H1 (cell line): Measurements from ENCODE around the gene SPINK4. TPM values are rescaled to one million over a fixed set of nuclear protein-coding genes. Genes with fewer than 3 reads are reported as not detected.

Experiments
- CTCF ChIA-PET: fragments of 300-600 bp; sonication (Branson Sonifier 250); formaldehyde crosslinking; loops from one replicate; lab custom pipeline; 2021; ENCODE audit not compliant: partially characterized antibody; lab: Charles Lee
- POLR2A ChIA-PET: fragments of 300-600 bp; sonication (Branson Sonifier 250); formaldehyde crosslinking; loops from one replicate; lab custom pipeline; 2021; ENCODE audit warnings: inconsistent platforms; ENCODE audit not compliant: partially characterized antibody; lab: Charles Lee
- DNase-seq, 2 experiments: peaks; one replicate each; pipeline versions ENCODE4 v3.0.0 to v3.0.0-alpha.2; 2010 to 2022; ENCODE audit warnings: low spot score in 2 of 2, low read depth in 1 of 2, mixed read lengths in 1 of 2
- FAIRE-seq: peaks from 2 replicates; lab custom pipeline; 2011; peaks lifted over from hg19 to GRCh38; lab: Jason Lieb, UNC
- H2AFZ ChIP-seq: 2 replicates; pipeline ENCODE4 v1.8.1; 2012; ENCODE audit warnings: low read length, inconsistent platforms
- H2AK5ac ChIP-seq: 2 replicates; pipeline ENCODE4 v1.6.1; 2013; ENCODE audit warnings: low read depth, low read length
- H2BK120ac ChIP-seq: replicated peaks from 2 replicates; pipeline ENCODE3; 2013; ENCODE audit warnings: low read depth, low read length, inconsistent platforms
- H2BK12ac ChIP-seq: 2 replicates; pipeline ENCODE4 v1.6.1; 2013; ENCODE audit warnings: low read depth, low read length
- H2BK15ac ChIP-seq: 2 replicates; pipeline ENCODE4 v1.6.1; 2013; ENCODE audit warnings: low read length
- H2BK20ac ChIP-seq: 2 replicates; pipeline ENCODE4 v1.6.1; 2013; ENCODE audit warnings: low read length
- H2BK5ac ChIP-seq: 2 replicates; pipeline ENCODE4 v1.6.1; 2013; ENCODE audit warnings: low read depth, low read length
- H3K14ac ChIP-seq: 2 replicates; pipeline ENCODE4 v1.6.1; 2013; ENCODE audit warnings: inconsistent platforms; ENCODE audit not compliant: insufficient read length
- H3K18ac ChIP-seq: 2 replicates; pipeline ENCODE4 v1.6.1; 2013; ENCODE audit warnings: low read length; ENCODE audit errors: extremely low read depth
- H3K23ac ChIP-seq: 2 replicates; pipeline ENCODE4 v1.6.1; 2013; ENCODE audit warnings: inconsistent platforms; ENCODE audit not compliant: insufficient read length
- H3K23me2 ChIP-seq: 2 replicates; pipeline ENCODE4 v1.6.1; 2013; ENCODE audit warnings: low read depth, low read length
- H3K27ac ChIP-seq: 2 replicates; pipeline ENCODE4 v1.6.1; 2011; ENCODE audit warnings: low read depth, low read length, inconsistent platforms
- H3K27me3 ChIP-seq, 4 experiments: replicated peaks in 1 of 4; 1 replicate in 1 of 4; 2 replicates in 3 of 4; pipeline versions ENCODE4 v1.6.1 to v1.8.1; 2011 to 2013; ENCODE audit warnings: low read length in 3 of 4, mild to moderate bottlenecking in 3 of 4, inconsistent platforms in 2 of 4, mixed read lengths in 2 of 4, moderate library complexity in 1 of 4; ENCODE audit not compliant: control insufficient read depth in 3 of 4, insufficient read depth in 3 of 4; ENCODE audit errors: extremely low read depth in 1 of 4
- H3K36me3 ChIP-seq, 4 experiments: 2 replicates each; pipeline versions ENCODE4 v1.6.1 to v1.8.1; 2011 to 2013; ENCODE audit warnings: mild to moderate bottlenecking in 4 of 4, low read length in 3 of 4, moderate library complexity in 2 of 4, control low read depth in 1 of 4, inconsistent platforms in 1 of 4; ENCODE audit not compliant: insufficient read depth in 4 of 4, control insufficient read depth in 2 of 4
- H3K4ac ChIP-seq: replicated peaks from 2 replicates; pipeline ENCODE3; 2013; ENCODE audit warnings: low read length, low read depth, mixed read lengths, inconsistent platforms; ENCODE audit not compliant: insufficient read length
- H3K4me1 ChIP-seq, 4 experiments: replicated peaks in 1 of 4; 1 replicate in 1 of 4; 2 replicates in 3 of 4; pipeline versions ENCODE4 v1.6.1 to v1.8.1; 2011 to 2013; ENCODE audit warnings: low read length in 3 of 4, inconsistent platforms in 2 of 4, mixed read lengths in 1 of 4; ENCODE audit not compliant: insufficient read depth in 4 of 4, control insufficient read depth in 3 of 4
- H3K4me2 ChIP-seq, 2 experiments: 2 replicates each; pipeline versions ENCODE4 v1.6.1 to v1.8.1; 2011 to 2013; ENCODE audit warnings: low read depth in 2 of 2, low read length in 2 of 2, control low read depth in 1 of 2, inconsistent platforms in 1 of 2, mild to moderate bottlenecking in 1 of 2; ENCODE audit not compliant: insufficient read depth in 1 of 2
- H3K4me3 ChIP-seq, 4 experiments: fragments of 200-600, 300-600 bp in 1 of 4; sonication (generic), shearing (Covaris generic), sonication (Bioruptor Twin) in 1 of 4; 2 replicates each; pipeline versions ENCODE4 v1.5.1 to v1.8.1; 2011 to 2016; ENCODE audit warnings: low read length in 4 of 4, low read depth in 3 of 4, control low read depth in 2 of 4, inconsistent platforms in 2 of 4, mild to moderate bottlenecking in 2 of 4, mixed read lengths in 1 of 4, moderate library complexity in 1 of 4; ENCODE audit not compliant: insufficient read depth in 2 of 4; ENCODE audit errors: extremely low read depth in 1 of 4
- H3K56ac ChIP-seq: replicated peaks from 2 replicates; pipeline ENCODE3; 2013; ENCODE audit warnings: low read depth, mild to moderate bottlenecking, mixed read lengths, low read length, inconsistent platforms; ENCODE audit not compliant: insufficient read length
- H3K79me1 ChIP-seq: 2 replicates; pipeline ENCODE4 v1.6.1; 2013; ENCODE audit warnings: low read depth, low read length, control low read depth
- H3K79me2 ChIP-seq, 2 experiments: 2 replicates each; pipeline versions ENCODE4 v1.6.1 to v1.8.1; 2012 to 2013; ENCODE audit warnings: low read length in 2 of 2, mild to moderate bottlenecking in 2 of 2, inconsistent platforms in 1 of 2; ENCODE audit not compliant: insufficient read depth in 2 of 2, control insufficient read depth in 1 of 2
- H3K9ac ChIP-seq, 4 experiments: replicated peaks in 1 of 4; 1 replicate in 1 of 4; 2 replicates in 3 of 4; pipeline versions ENCODE4 v1.6.1 to v1.8.1; 2011 to 2013; ENCODE audit warnings: low read depth in 3 of 4, low read length in 3 of 4, control low read depth in 2 of 4, mild to moderate bottlenecking in 2 of 4, moderate library complexity in 2 of 4, inconsistent platforms in 1 of 4; ENCODE audit errors: extremely low read depth in 1 of 4
- H3K9me3 ChIP-seq, 2 experiments: 2 replicates each; pipeline versions ENCODE4 v1.6.1 to v1.8.1; 2012 to 2013; ENCODE audit warnings: mild to moderate bottlenecking in 2 of 2, moderate library complexity in 2 of 2, control low read depth in 1 of 2, inconsistent platforms in 1 of 2, low read depth in 1 of 2, low read length in 1 of 2, mixed read lengths in 1 of 2; ENCODE audit not compliant: insufficient read depth in 2 of 2
- H4K20me1 ChIP-seq, 2 experiments: replicated peaks in 1 of 2; 2 replicates each; pipeline versions ENCODE3 to v1.8.1; 2011 to 2013; ENCODE audit warnings: inconsistent platforms in 2 of 2, low read length in 2 of 2, mild to moderate bottlenecking in 1 of 2; ENCODE audit not compliant: insufficient read depth in 2 of 2, control insufficient read depth in 1 of 2
- H4K5ac ChIP-seq: 2 replicates; pipeline ENCODE4 v1.6.1; 2013; ENCODE audit warnings: low read length, low read depth, mixed read lengths, inconsistent platforms; ENCODE audit not compliant: insufficient read length
- H4K8ac ChIP-seq: 2 replicates; pipeline ENCODE4 v1.8.0; 2013; ENCODE audit warnings: mild to moderate bottlenecking, moderate library complexity, low read length, inconsistent platforms; ENCODE audit not compliant: insufficient read depth; ENCODE audit errors: extremely low read depth
- H4K91ac ChIP-seq: replicated peaks from 2 replicates; pipeline ENCODE3; 2013; ENCODE audit warnings: low read length, mixed read lengths, inconsistent platforms; ENCODE audit not compliant: insufficient read length
- BCL11A ChIP-seq, 2 experiments: IDR thresholded peaks; one replicate each; pipeline ENCODE4 v1.6.1; 2011; ENCODE audit warnings: low read depth in 2 of 2, low read length in 2 of 2, mild to moderate bottlenecking in 2 of 2
- CHD2 ChIP-seq: IDR thresholded peaks from 2 replicates; pipeline ENCODE4 v1.6.1; 2012; ENCODE audit warnings: low read length, improper control_type of control experiment
- EZH2 ChIP-seq: fragments of 200-600 bp; sonication (generic); IDR thresholded peaks from 2 replicates; pipeline ENCODE4 v1.7.1; 2012; ENCODE audit warnings: low read depth, mild to moderate bottlenecking, moderate library complexity, low read length, inconsistent platforms; ENCODE audit not compliant: severe bottlenecking
- GTF2F1 ChIP-seq: IDR thresholded peaks from 2 replicates; pipeline ENCODE4 v1.6.1; 2012; ENCODE audit warnings: low read depth, low read length, improper control_type of control experiment, borderline replicate concordance
- NANOG ChIP-seq: IDR thresholded peaks from 2 replicates; pipeline ENCODE4 v1.6.1; 2011; ENCODE audit warnings: low read length, low read depth, mild to moderate bottlenecking, inconsistent platforms; ENCODE audit not compliant: insufficient read depth, poor library complexity, severe bottlenecking
- RAD21 ChIP-seq, 2 experiments: IDR thresholded peaks in 1 of 2; conservative IDR thresholded peaks in 1 of 2; 2 replicates each; pipeline ENCODE4 v1.6.1; 2011; ENCODE audit warnings: low read depth in 2 of 2, low read length in 2 of 2, improper control_type of control experiment in 1 of 2, inconsistent platforms in 1 of 2, mild to moderate bottlenecking in 1 of 2, moderate library complexity in 1 of 2
- RFX5 ChIP-seq: IDR thresholded peaks from 2 replicates; pipeline ENCODE4 v1.6.1; 2011; ENCODE audit warnings: low read depth, low read length, improper control_type of control experiment, borderline replicate concordance
- YY1 ChIP-seq: IDR thresholded peaks from 2 replicates; pipeline ENCODE4 v1.6.1; 2011; ENCODE audit warnings: low read depth, mild to moderate bottlenecking, low read length
- WGBS, 2 experiments: shearing (Covaris generic) in 1 of 2; methylation state at CpG; one replicate each; pipeline versions ENCODE4 v1.1.6 to v1.1.7; 2013 to 2015; ENCODE audit warnings: low lambda C conversion rate in 2 of 2, mixed read lengths in 2 of 2, inconsistent platforms in 1 of 2, low coverage in 1 of 2, missing lambda C conversion rate in 1 of 2; ENCODE audit not compliant: insufficient replicate concordance in 2 of 2, insufficient coverage in 1 of 2, insufficient read length in 1 of 2; ENCODE audit errors: extremely low coverage in 1 of 2, missing lambda C conversion rate in 1 of 2; 5-methylcytosine and 5-hydroxymethylcytosine counted together
- polyA plus RNA-seq, 7 experiments: library from polyadenylated mRNA; depleted of rRNA in 3 of 7; stranded (reverse) in 5 of 7; unstranded in 2 of 7; fragments of >200 nt in 5 of 7; fragments of 200-250 nt in 2 of 7; gene quantifications; 1 replicate in 5 of 7; 2 replicates in 1 of 7; 4 replicates in 1 of 7; pipeline versions ENCODE4 v1.2.1 to v1.2.3, GENCODE V29; 2011 to 2013; ENCODE audit warnings: missing spikeins in 2 of 7, mixed read lengths in 2 of 7
- total RNA-seq: library from RNA; stranded (reverse); fragmentation: NEBNext Ultra II Directional; extraction: Animal tissue kit (Norgen Biotek cat#: 25700); gene quantifications from 2 replicates; pipeline ENCODE4 v1.2.1, GENCODE V29; 2021

The SPINK4 gene
- total and polyA plus RNA-seq, 2 of the 8 experiments (the other 6 are each of a cell fraction or from before 2014, with no cell fraction given): not detected

- WGBS, 2 experiments: 85% methylated on average over 6 of the region's 6 CpGs; no CpG with 5 or more reads in 1 of the 2 experiments
- no peaks in the 10 kb centered on the region for H3K36me3 ChIP-seq
- H3K27ac ChIP-seq: no peak overlapping the region
- no peak overlapping the region for H4K5ac ChIP-seq
- no peak overlapping the region for H2AK5ac ChIP-seq
- no peak overlapping the region for H3K14ac ChIP-seq
- H3K9ac ChIP-seq: no peak overlapping the region
- H3K56ac ChIP-seq: no peak overlapping the region
- DNase-seq (no peak), FAIRE-seq (no peak)
- no peak overlapping the region for H2BK12ac ChIP-seq
- CTCF ChIA-PET: interaction anchor here (1.0 to 1.3 kb wide), 4 partner anchors 9 to 157 kb away, joined by 3 to 5 read pairs (median 4); partner anchors contain the start of gene SMU1
- peaks cover 0 to 2% (median 0%) of the 10 kb centered on the region in 4 experiments; a peak in 1 of 7 replicates for H3K4me1 ChIP-seq
- no peak overlapping the region for H2BK20ac ChIP-seq
- no peak overlapping the region for H4K8ac ChIP-seq
- H3K23ac ChIP-seq: no peak overlapping the region
- no peak overlapping the region for H2BK15ac ChIP-seq
- H4K91ac ChIP-seq: no peak overlapping the region
- H3K23me2 ChIP-seq: no peaks in the 10 kb centered on the region; the same call in 1 of the 2 replicates
- no peaks in the 10 kb centered on the region for H3K79me2 ChIP-seq
- no peaks in the 10 kb centered on the region for H4K20me1 ChIP-seq
- no peak overlapping the region for H3K4me3 ChIP-seq
- H2BK5ac ChIP-seq: no peak overlapping the region
- no peaks in the 10 kb centered on the region for H3K79me1 ChIP-seq
- TF ChIP-seq RAD21 (IDR thresholded peaks at IDR 0.05 in 1 of 2, conservative IDR thresholded peaks at IDR 0.05 in 1 of 2; ENCODE audit: low read depth in 2 of 2, low read length in 2 of 2): no peak
- TF ChIP-seq GTF2F1: no peak
- no peak for TF ChIP-seq RFX5
- no peak for TF ChIP-seq NANOG
- TF ChIP-seq BCL11A (IDR thresholded peaks at IDR 0.05; ENCODE audit: low read depth in 2 of 2, low read length in 2 of 2): no peak
- TF ChIP-seq EZH2: no peak
- TF ChIP-seq YY1: no peak
- TF ChIP-seq CHD2: no peak
- no peak overlapping the region for H3K4ac ChIP-seq
- H3K18ac ChIP-seq: no peak overlapping the region
- H3K4me2 ChIP-seq: no peak overlapping the region
- no peak overlapping the region for H2AFZ ChIP-seq
- H3K27me3 ChIP-seq: no peaks in the 10 kb centered on the region; a peak in 2 of 7 replicates
- POLR2A ChIA-PET: interaction anchor here (1.2 to 2.0 kb wide), 3 partner anchors 9 to 159 kb away, joined by 3 to 8 read pairs (median 7); partner anchors contain the start of gene SMU1
- H3K9me3 ChIP-seq: no peaks in the 10 kb centered on the region
- H2BK120ac ChIP-seq: no peak overlapping the region
Observed at GRCh38 chr9:33232815-33233214, 7.2 kb upstream of the SPINK4 start.
